Keratinocyte (primary cell): Measurements from ENCODE around the gene ATL1.

Experiments
- EZH2 ChIP-seq: IDR thresholded peaks from one replicate; pipeline ENCODE4 v1.6.1; 2012; ENCODE audit warnings: inconsistent platforms, mild to moderate bottlenecking, low read length, moderate library complexity
- TF ChIP-seq, protein P1 (sequence below), 3 experiments: IDR thresholded peaks in 1 of 3; conservative IDR thresholded peaks in 1 of 3; optimal IDR thresholded peaks in 1 of 3; 2 replicates in 2 of 3; 3 replicates in 1 of 3; pipeline versions ENCODE3 to v1.5.1; 2011; ENCODE audit warnings: low read length in 3 of 3, mild to moderate bottlenecking in 3 of 3, moderate library complexity in 2 of 3, control low read depth in 1 of 3, inconsistent platforms in 1 of 3; ENCODE audit not compliant: insufficient read depth in 2 of 3; ENCODE audit errors: extremely low read depth in 1 of 3

DNA sequence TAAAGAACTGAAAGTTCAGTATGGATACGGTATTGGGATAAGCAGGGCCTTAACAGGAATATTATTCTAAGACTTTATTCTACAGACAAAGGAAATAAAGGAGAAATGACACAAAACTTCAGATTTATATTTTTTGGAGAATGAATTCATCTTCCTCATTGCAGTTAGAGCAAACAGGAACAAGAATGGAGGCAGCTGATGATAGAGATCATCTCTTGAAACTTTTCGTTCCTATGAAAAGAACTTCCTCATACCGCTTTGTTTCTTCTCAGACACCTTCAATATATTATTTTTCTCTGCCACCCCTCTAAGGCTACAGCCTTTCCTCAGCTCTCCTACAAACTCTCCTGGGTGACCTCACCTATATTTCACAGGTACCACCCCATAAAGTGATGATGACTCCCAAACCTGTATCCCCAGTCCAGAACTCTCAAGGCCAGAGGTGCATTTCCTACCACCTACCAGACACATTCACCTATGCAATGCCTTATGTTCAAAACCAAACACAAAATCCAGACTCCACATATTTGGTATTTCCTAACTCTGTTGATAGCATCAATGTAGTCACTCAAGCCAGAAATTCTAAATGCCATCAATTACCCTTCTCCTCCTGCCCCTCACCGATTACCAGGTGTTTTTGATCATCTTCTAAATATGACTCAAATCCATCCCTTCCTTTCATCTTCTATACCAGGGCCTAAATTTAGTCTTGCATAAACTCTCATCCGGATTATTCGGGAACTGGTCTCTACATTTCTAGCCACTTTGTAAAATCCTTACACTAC, 35.0 kb upstream of the ATL1 start:
- TF ChIP-seq, protein P1, sequence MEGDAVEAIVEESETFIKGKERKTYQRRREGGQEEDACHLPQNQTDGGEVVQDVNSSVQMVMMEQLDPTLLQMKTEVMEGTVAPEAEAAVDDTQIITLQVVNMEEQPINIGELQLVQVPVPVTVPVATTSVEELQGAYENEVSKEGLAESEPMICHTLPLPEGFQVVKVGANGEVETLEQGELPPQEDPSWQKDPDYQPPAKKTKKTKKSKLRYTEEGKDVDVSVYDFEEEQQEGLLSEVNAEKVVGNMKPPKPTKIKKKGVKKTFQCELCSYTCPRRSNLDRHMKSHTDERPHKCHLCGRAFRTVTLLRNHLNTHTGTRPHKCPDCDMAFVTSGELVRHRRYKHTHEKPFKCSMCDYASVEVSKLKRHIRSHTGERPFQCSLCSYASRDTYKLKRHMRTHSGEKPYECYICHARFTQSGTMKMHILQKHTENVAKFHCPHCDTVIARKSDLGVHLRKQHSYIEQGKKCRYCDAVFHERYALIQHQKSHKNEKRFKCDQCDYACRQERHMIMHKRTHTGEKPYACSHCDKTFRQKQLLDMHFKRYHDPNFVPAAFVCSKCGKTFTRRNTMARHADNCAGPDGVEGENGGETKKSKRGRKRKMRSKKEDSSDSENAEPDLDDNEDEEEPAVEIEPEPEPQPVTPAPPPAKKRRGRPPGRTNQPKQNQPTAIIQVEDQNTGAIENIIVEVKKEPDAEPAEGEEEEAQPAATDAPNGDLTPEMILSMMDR (optimal IDR thresholded peaks at IDR 0.05 in 1 of 3, IDR thresholded peaks at IDR 0.05 in 1 of 3, conservative IDR thresholded peaks at IDR 0.05 in 1 of 3; ENCODE audit: extremely low read depth in 1 of 3, insufficient read depth in 2 of 3, low read length in 3 of 3): no peak
- no peak for TF ChIP-seq EZH2
